ENCODE data around the gene ZNF667. TPM values are rescaled to one million over a fixed set of nuclear protein-coding genes. Genes with fewer than 3 reads are reported as not detected.

Gene ZNF667
- total RNA-seq (10 to 100 TPM in 2 of 9 donors, 1 to 10 TPM in 7; 1.6 to 12.6 (median 6.5) TPM), polyA plus RNA-seq (10 to 100 TPM in 2 of 3 donors, 1 to 10 TPM in 1; 8.8 to 18.0 (median 10.7) TPM)
- long read RNA-seq, donor 1, result 0 reads
- long read RNA-seq, donor 2, partial matches to known transcripts, result 15 of 16 reads
- long read RNA-seq, donor 2, other reads (novel, unspliced or antisense), result 0 of 16 reads
- long read RNA-seq, donor 3, partial matches to known transcripts, result 13 of 15 reads
- long read RNA-seq, donor 3, other reads (novel, unspliced or antisense), result 0 of 15 reads
- long read RNA-seq, donor 4, partial matches to known transcripts, result 0 of 4 reads
- long read RNA-seq, donor 4, other reads (novel, unspliced or antisense), result 1 of 4 reads
- long read RNA-seq, donor 5, transcript ZNF667-201 (5 exons, 3,832 nt), result major isoform, 13 of 22 reads
- long read RNA-seq, donor 5, partial matches to known transcripts, result 1 of 22 reads
- long read RNA-seq, donor 5, other reads (novel, unspliced or antisense), result 4 of 22 reads
- long read RNA-seq, donor 6, partial matches to known transcripts, result 0 of 4 reads
- long read RNA-seq, donor 6, other reads (novel, unspliced or antisense), result 2 of 4 reads
- long read RNA-seq, donor 7, partial matches to known transcripts, result 8 of 8 reads
- long read RNA-seq, donor 7, other reads (novel, unspliced or antisense), result 0 of 8 reads
- long read RNA-seq, donor 8, partial matches to known transcripts, result 51 of 51 reads
- long read RNA-seq, donor 8, other reads (novel, unspliced or antisense), result 0 of 51 reads
- long read RNA-seq, donor 9, partial matches to known transcripts, result 0 of 4 reads
- long read RNA-seq, donor 9, other reads (novel, unspliced or antisense), result 0 of 4 reads
- long read RNA-seq, donor 10, partial matches to known transcripts, result 25 of 25 reads
- long read RNA-seq, donor 10, other reads (novel, unspliced or antisense), result 0 of 25 reads

GRCh38 chr19:56476651-56477428 lies at the start of gene ZNF667:
TSS of gene ZNF667 (minus strand) at chr19:56477345. CDS start at chr19:56462370, 14,975 bp downstream.
- Histone ChIP-seq H3K4me3 (peak within 1 kb of the TSS; percentile 34 to 72 (median 56)), H3K4me1 (replicated peaks in 1 of 2) (peaks cover 6 to 16% of the 10 kb centered on the region in 2 donors), H3K27ac (peak within 1 kb of the TSS; percentile 47 to 91 (median 76)), H3K27me3 (no peaks in the 10 kb centered on the region), H3K9me3 (replicated peaks in 1 of 3) (peaks cover 0 to 11% (median 0%) of the 10 kb centered on the region in 3 donors), H3K36me3 (replicated peaks in 1 of 2) (no peaks in the 10 kb centered on the region)
- 0 to 5% (median 1%) methylated on average over 14 to 69 of the region's 69 CpGs for WGBS, 4 donors
- DNase-seq, result peak; percentile 35 to 76 (median 38)
- intact Hi-C loops (cut with DNase I), result no loop called here
- TF ChIP-seq CTCF (IDR thresholded peaks at IDR 0.05) (no peak), POLR2A (IDR thresholded peaks at IDR 0.05) (no peak)

- intact Hi-C loops (cut with DNase I), result no loop called here
- Histone ChIP-seq H3K4me3 (no peak overlapping the region), H3K27me3 (no peaks in the 10 kb centered on the region), H3K36me3 (replicated peaks in 1 of 2) (no peaks in the 10 kb centered on the region), H3K9me3 (replicated peaks in 1 of 3) (peaks cover 15 to 88% (median 19%) of the 10 kb centered on the region in 3 donors), H3K4me1 (replicated peaks in 1 of 2) (no peaks in the 10 kb centered on the region), H3K27ac (no peak overlapping the region)
- no peak for TF ChIP-seq CTCF (IDR thresholded peaks at IDR 0.05)
- TF ChIP-seq POLR2A (IDR thresholded peaks at IDR 0.05), result no peak
- WGBS, 4 donors, result 86 to 95% (median 94%) methylated on average over 4 of the region's 4 CpGs
- DNase-seq, result no peak
These were observed 48.2 kb upstream of the ZNF667 start for GRCh38 chr19:56525214-56525860.

GRCh38 chr19:56508290-56508778 lies 31.2 kb upstream of the ZNF667 start:
- WGBS, 4 donors, result 4 to 6% (median 5%) methylated on average over 17 of the region's 17 CpGs
- intact Hi-C loops (cut with DNase I), result loop anchor here in 1 of 2 donors (10.0 kb wide), 1 partner anchor 104 kb away; the partner anchor contains the start of gene ZNF583
- Histone ChIP-seq H3K4me3 (peak overlapping the region in 3 of 4 donors; percentile 52 to 78 (median 64)), H3K27me3 (no peaks in the 10 kb centered on the region), H3K36me3 (replicated peaks in 1 of 2) (no peaks in the 10 kb centered on the region), H3K9me3 (replicated peaks in 1 of 3) (peaks cover 0 to 4% (median 0%) of the 10 kb centered on the region in 3 donors), H3K4me1 (replicated peaks in 1 of 2) (peaks cover 4 to 14% of the 10 kb centered on the region in 2 donors), H3K27ac (peak overlapping the region in 4 of 5 donors; percentile 87 to 97 (median 90))
- DNase-seq, result no peak
- TF ChIP-seq CTCF (IDR thresholded peaks at IDR 0.05), result no peak
- TF ChIP-seq POLR2A (IDR thresholded peaks at IDR 0.05), result no peak

Data from adrenal gland (tissue), 19 donors.